Activated CD4-positive, CD25-positive, alpha-beta regulatory T cell treated with anti-CD3 and anti-CD28 coated beads, Interleukin-2, amount 50 U/mL, for 72 hours (primary cell): Measurements from ENCODE around the gene MAPK14.

Experiments
- DNase-seq: peaks from one replicate; pipeline ENCODE4 v3.0.0; 2021

MAPK14 gene

GRCh38 chr6:36038120-36038876 is 10.7 kb downstream of the MAPK14 start:
- DNase-seq: no peak

GRCh38 chr6:36039112-36039511 is 11.5 kb downstream of the MAPK14 start:
- DNase-seq: no peak

- DNase-seq: no peak
Measured at GRCh38 chr6:36040958-36041357, 13.3 kb downstream of the MAPK14 start.

- no peak for DNase-seq
Measured at GRCh38 chr6:36042618-36043260, 15.1 kb downstream of the MAPK14 start.

- DNase-seq: no peak
Measured at GRCh38 chr6:36049582-36049981, 22.0 kb downstream of the MAPK14 start.

GRCh38 chr6:36050305-36050704 is 22.7 kb downstream of the MAPK14 start:
- DNase-seq: no peak

- no peak for DNase-seq
Measured at GRCh38 chr6:36050947-36051710, 23.5 kb downstream of the MAPK14 start.

- no peak for DNase-seq
Measured at GRCh38 chr6:36052097-36052496, 24.5 kb downstream of the MAPK14 start.

GRCh38 chr6:36053878-36054277 is 26.3 kb downstream of the MAPK14 start:
- no peak for DNase-seq

GRCh38 chr6:36054415-36054814 is 26.8 kb downstream of the MAPK14 start:
- no peak for DNase-seq

- no peak for DNase-seq
Measured at GRCh38 chr6:36054956-36055355, 27.3 kb downstream of the MAPK14 start.

GRCh38 chr6:36056178-36056577 is 28.6 kb downstream of the MAPK14 start:
- DNase-seq: no peak

- no peak for DNase-seq
Measured at GRCh38 chr6:36061236-36061635, 33.6 kb downstream of the MAPK14 start.

GRCh38 chr6:36062247-36062646 is 34.6 kb downstream of the MAPK14 start:
- DNase-seq: no peak

GRCh38 chr6:36063318-36064060 is 35.9 kb downstream of the MAPK14 start:
- DNase-seq: no peak

- no peak for DNase-seq
Measured at GRCh38 chr6:36064770-36065396, 37.3 kb downstream of the MAPK14 start.

GRCh38 chr6:36065916-36066315 is 38.3 kb downstream of the MAPK14 start:
- DNase-seq: no peak

GRCh38 chr6:36066817-36067216 is 39.2 kb downstream of the MAPK14 start:
- no peak for DNase-seq

GRCh38 chr6:36067374-36068011 is 39.9 kb downstream of the MAPK14 start:
- no peak for DNase-seq

- DNase-seq: no peak
Measured at GRCh38 chr6:36068012-36068392, 40.4 kb downstream of the MAPK14 start.

GRCh38 chr6:36068586-36068985 is 41.0 kb downstream of the MAPK14 start:
- no peak for DNase-seq

- DNase-seq: no peak
Measured at GRCh38 chr6:36069573-36069972, 42.0 kb downstream of the MAPK14 start.
